22Rv1 (cell line): ENCODE data around the gene MOGAT2.

Experiments used
- CTCF ChIP-seq: fragments of 450-650 bp; IDR thresholded peaks from 2 replicates; pipeline ENCODE4 v1.5.1; 2017; ENCODE audit warnings: mild to moderate bottlenecking
- ZFX ChIP-seq: fragments of 450-650 bp; IDR thresholded peaks from 2 replicates; pipeline ENCODE4 v1.6.1; 2017; ENCODE audit warnings: antibody characterized with exemption, borderline replicate concordance

- no peak for TF ChIP-seq CTCF
- no peak for TF ChIP-seq ZFX
These were observed 979 bp upstream of the MOGAT2 start for GRCh38 chr11:75716659-75717058.
